HG02870 (cell line): ENCODE data around the gene PPHLN1.
A peak's percentile ranks its signal among the peaks of the same experiment; 100 is the strongest.

Source experiments
- ATAC-seq: cut with Tn5 transposase; IDR thresholded peaks from one replicate; pipeline ENCODE4 v1.9.1; 2021; ENCODE audit warnings: mild to moderate bottlenecking, moderate library complexity; ENCODE audit not compliant: unreplicated experiment

PPHLN1 gene

GRCh38 chr12:42432517-42433140 lies 106.7 kb downstream of the PPHLN1 start:
- no peak for ATAC-seq

GRCh38 chr12:42440608-42441007 lies 114.6 kb downstream of the PPHLN1 start:
- ATAC-seq = no peak

GRCh38 chr12:42442311-42442759 lies 116.4 kb downstream of the PPHLN1 start:
- ATAC-seq = no peak

- no peak for ATAC-seq
Measured at GRCh38 chr12:42442888-42443287, 116.9 kb downstream of the PPHLN1 start.

GRCh38 chr12:42444192-42444943 lies 118.4 kb downstream of the PPHLN1 start:
- ATAC-seq = no peak

GRCh38 chr12:42445891-42446290 lies 119.9 kb downstream of the PPHLN1 start:
- ATAC-seq = no peak

GRCh38 chr12:42446761-42447160 lies 120.8 kb downstream of the PPHLN1 start:
- ATAC-seq = no peak

- ATAC-seq = no peak
Measured at GRCh38 chr12:42447371-42447786, 121.4 kb downstream of the PPHLN1 start.

- no peak for ATAC-seq
Measured at GRCh38 chr12:42448841-42449240, 122.9 kb downstream of the PPHLN1 start.

- no peak for ATAC-seq
Measured at GRCh38 chr12:42450248-42450647, 124.3 kb downstream of the PPHLN1 start.

- no peak for ATAC-seq
Measured at GRCh38 chr12:42458575-42458974, 132.6 kb downstream of the PPHLN1 start.

GRCh38 chr12:42459336-42459847 lies 133.4 kb downstream of the PPHLN1 start:
- no peak for ATAC-seq

- no peak for ATAC-seq
Measured at GRCh38 chr12:42462486-42462885, 136.5 kb downstream of the PPHLN1 start.

GRCh38 chr12:42463671-42464070 lies 137.7 kb downstream of the PPHLN1 start:
- ATAC-seq = no peak

- no peak for ATAC-seq
Measured at GRCh38 chr12:42468341-42468821, 142.4 kb downstream of the PPHLN1 start.

- peak; percentile 2 for ATAC-seq
Measured at GRCh38 chr12:42468921-42469320, 143.0 kb downstream of the PPHLN1 start.

GRCh38 chr12:42469355-42470175 lies 143.6 kb downstream of the PPHLN1 start:
- ATAC-seq = peak; percentile 98

GRCh38 chr12:42472376-42472775 lies 146.4 kb downstream of the PPHLN1 start:
- no peak for ATAC-seq

- ATAC-seq = no peak
Measured at GRCh38 chr12:42473130-42473529, 147.2 kb downstream of the PPHLN1 start.

- no peak for ATAC-seq
Measured at GRCh38 chr12:42473561-42473960, 147.6 kb downstream of the PPHLN1 start.

GRCh38 chr12:42474391-42474790 lies 148.4 kb downstream of the PPHLN1 start:
- ATAC-seq = no peak
